ENCODE measurements around the gene NDUFC2. TPM values are rescaled to one million over a fixed set of nuclear protein-coding genes. Genes with fewer than 3 reads are reported as not detected.
"Not testable (repeated sequence)": the region's sequence is repeated elsewhere in the genome, so short reads cannot be mapped to it uniquely, and the experiment has no call there.

The NDUFC2 gene
- total RNA-seq, 4 donors from 2014 or later, result 61.5 to 106 (median 87.4) TPM

DNA sequence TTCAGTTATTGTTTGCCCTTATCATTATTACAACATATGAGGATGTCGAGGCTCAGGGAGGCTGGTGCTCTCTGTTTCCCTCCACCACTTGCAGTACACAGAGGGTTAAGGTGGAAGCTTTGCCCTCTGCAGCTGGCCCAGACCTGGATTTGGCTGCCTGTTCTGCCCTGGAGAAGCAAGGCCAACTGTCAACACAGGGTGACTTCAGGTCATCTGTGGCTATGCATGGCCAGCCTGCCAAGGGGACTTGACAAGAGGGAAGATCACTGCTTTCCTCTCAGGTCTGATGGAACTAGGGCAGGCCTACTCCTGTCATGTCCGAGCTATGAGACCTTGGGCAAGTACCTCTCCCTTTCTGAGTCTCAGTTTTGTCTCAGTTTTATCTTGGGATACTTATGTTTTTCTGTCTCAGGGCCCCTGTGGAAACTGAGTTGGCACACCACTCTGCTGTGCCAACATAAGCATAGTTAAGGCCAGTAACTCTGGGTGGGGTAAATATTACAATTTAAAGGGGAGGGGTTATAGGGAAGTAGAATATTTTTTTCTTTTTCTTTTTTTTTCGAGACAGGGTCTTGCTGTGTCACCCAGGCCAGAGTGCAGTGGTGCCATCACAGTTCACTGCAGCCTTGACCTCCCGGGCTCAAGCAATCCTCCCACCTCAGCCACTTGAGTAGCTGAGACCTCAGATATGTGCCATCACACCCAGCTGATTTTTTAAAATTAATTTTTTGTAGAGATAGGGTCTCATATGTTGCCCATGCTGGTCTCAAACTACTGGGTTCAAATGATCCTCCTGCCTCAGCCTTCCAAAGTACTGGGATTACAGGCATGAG lies 18.4 kb downstream of the NDUFC2 start:
- TF ChIP-seq POLR2A (IDR thresholded peaks at IDR 0.05), result no peak
- TF ChIP-seq, protein P1, sequence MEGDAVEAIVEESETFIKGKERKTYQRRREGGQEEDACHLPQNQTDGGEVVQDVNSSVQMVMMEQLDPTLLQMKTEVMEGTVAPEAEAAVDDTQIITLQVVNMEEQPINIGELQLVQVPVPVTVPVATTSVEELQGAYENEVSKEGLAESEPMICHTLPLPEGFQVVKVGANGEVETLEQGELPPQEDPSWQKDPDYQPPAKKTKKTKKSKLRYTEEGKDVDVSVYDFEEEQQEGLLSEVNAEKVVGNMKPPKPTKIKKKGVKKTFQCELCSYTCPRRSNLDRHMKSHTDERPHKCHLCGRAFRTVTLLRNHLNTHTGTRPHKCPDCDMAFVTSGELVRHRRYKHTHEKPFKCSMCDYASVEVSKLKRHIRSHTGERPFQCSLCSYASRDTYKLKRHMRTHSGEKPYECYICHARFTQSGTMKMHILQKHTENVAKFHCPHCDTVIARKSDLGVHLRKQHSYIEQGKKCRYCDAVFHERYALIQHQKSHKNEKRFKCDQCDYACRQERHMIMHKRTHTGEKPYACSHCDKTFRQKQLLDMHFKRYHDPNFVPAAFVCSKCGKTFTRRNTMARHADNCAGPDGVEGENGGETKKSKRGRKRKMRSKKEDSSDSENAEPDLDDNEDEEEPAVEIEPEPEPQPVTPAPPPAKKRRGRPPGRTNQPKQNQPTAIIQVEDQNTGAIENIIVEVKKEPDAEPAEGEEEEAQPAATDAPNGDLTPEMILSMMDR (IDR thresholded peaks at IDR 0.05), result no peak
- no peak overlapping the region for H3K4me3 ChIP-seq (ENCODE audit: low read depth, poor library complexity, severe bottlenecking)
- DNase-seq (ENCODE audit: low spot score in 2 of 2), result no peak
- intact Hi-C loops (cut with DNase I; ENCODE audit: low total_unique reads), result no loop called here
- 69 to 70% methylated on average over 4 of the region's 4 CpGs for WGBS, 2 donors

DNA sequence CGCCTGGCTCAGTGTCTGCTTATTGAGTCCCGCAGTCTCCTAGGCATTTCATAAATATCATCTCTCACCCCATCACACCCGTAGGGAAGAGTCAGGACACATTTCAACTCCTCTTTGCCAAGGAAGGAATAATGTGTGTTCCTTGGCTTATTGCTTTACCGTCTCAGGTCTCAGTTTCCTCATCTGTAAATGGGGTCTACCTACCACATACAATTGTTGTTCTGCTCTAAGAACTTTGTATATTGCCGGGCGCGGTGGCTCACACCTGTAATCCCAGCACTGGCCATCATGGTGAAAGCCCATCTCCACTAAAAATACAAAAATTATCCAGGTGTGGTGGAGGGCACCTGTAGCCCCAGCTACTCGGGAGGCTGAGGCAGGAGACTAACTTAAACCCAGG lies 19.1 kb downstream of the NDUFC2 start:
- WGBS, 2 donors, result 94 to 95% methylated on average over 8 of the region's 8 CpGs
- intact Hi-C loops (cut with DNase I; ENCODE audit: low total_unique reads), result no loop called here
- TF ChIP-seq, protein P1 (IDR thresholded peaks at IDR 0.05), result no peak
- TF ChIP-seq POLR2A (IDR thresholded peaks at IDR 0.05), result no peak
- no peak for DNase-seq (ENCODE audit: low spot score in 2 of 2)
- H3K4me3 ChIP-seq (ENCODE audit: low read depth, poor library complexity, severe bottlenecking), result no peak overlapping the region

DNA sequence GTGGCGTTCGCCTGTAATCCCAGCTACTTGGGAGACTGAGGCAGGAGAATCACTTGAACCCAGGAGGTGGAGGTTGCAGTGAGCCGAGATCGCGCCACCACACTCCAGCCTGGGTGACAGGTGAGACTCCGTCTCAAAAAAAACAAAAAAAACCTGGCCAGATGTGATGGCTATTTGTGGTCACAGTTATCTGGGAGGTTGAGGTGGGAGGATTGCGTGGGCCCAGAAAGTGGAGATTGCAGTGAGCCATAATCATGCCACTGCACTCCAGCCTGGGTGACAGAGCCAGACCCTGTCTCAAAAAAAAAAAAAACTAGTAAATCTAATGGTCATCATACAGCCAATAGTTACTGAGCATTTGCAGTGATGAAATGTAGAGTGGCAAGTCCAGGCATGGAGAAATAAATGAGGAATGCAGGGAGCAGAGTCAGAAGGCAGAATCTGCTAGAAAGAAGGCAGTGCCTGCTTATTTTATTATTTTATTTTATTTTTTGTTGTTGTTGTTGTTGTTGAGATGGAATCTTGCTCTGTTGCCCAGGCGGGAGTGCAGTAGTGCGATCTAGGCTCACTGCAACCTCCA lies 19.8 kb downstream of the NDUFC2 start:
- WGBS, 2 donors, result 94 to 96% methylated on average over 9 of the region's 9 CpGs
- intact Hi-C loops (cut with DNase I; ENCODE audit: low total_unique reads); H3K4me3 ChIP-seq (ENCODE audit: low read depth, poor library complexity, severe bottlenecking); DNase-seq (ENCODE audit: low spot score in 2 of 2): not testable (repeated sequence)

DNA sequence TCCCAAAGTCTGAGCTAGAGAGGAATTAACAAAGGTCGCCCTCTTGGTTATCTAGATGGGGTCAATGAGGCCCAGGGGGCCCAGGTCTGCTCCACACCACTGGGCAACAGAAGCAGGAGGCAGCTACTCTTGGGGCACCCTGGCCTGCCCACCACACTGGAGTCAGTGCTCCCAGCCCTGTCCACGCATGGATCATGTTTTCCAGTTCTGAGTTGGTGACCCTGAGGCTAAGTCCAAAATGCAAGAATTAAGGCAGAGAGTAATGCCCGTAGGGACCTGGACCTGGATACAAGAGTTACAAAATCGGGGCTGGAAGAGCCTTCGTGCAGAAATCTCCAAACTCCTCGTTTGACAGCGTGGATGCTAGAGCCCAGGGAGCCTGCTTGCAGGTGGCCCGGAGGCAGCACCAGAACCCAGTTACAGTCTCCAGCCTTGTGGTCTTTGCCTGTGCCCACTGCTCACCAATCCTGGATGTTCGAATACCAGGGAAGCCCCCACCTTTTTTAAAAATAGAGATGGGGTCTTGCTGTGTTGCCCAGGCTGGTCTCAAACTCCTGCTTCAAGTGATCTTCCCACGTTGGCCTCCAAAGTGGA lies 22.1 kb downstream of the NDUFC2 start:
- TF ChIP-seq, protein P1 (IDR thresholded peaks at IDR 0.05), result no peak
- TF ChIP-seq POLR2A (IDR thresholded peaks at IDR 0.05), result no peak
- intact Hi-C loops (cut with DNase I; ENCODE audit: low total_unique reads), result no loop called here
- DNase-seq (ENCODE audit: low spot score in 2 of 2), result no peak
- 83 to 85% methylated on average over 10 of the region's 10 CpGs for WGBS, 2 donors
- H3K4me3 ChIP-seq (ENCODE audit: low read depth, poor library complexity, severe bottlenecking), result no peak overlapping the region

DNA sequence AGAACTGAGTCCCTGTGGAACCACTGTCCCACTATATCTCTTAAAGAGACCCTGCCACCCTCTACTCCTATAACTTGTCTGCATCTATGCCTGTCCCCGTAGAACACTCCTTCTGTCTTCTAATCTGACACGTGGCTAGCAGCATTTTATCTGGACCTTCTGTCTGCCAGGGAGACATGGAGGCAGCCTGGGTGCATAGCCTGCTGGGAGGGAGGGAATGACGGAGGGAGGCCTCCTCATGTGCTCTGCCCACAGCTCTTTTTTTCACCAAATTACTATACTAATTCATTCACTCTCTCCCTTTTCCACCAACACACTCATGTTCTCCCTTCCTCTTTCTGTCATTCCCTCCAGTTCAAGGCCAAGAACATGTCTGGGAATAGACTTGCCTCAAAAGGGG lies 23.6 kb downstream of the NDUFC2 start:
- 82 to 89% methylated on average over 3 of the region's 3 CpGs for WGBS, 2 donors
- intact Hi-C loops (cut with DNase I; ENCODE audit: low total_unique reads), result no loop called here
- TF ChIP-seq, protein P1 (IDR thresholded peaks at IDR 0.05), result no peak
- TF ChIP-seq POLR2A (IDR thresholded peaks at IDR 0.05), result no peak

DNA sequence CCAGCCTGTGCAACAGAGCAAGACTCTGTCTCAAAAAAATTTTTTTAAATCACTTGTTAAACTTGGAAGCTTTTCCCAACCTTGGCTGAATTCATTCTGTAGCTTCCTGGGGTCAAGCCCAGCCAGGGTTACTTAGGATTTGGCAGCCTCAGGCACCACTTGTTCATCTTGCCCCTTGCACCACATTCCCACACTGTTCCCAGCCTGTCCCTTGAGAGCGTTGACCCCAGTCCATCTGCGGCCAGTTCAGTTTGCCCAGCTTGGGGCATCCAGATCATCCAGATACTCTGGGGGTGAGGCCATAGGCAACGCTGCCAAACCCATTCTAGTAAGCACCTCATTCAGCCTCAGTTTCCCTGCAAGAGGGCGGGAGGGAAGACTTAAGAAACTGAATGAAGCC lies 24.7 kb downstream of the NDUFC2 start:
- no peak for DNase-seq (ENCODE audit: low spot score in 2 of 2)
- H3K4me3 ChIP-seq (ENCODE audit: low read depth, poor library complexity, severe bottlenecking), result no peak overlapping the region
- intact Hi-C loops (cut with DNase I; ENCODE audit: low total_unique reads), result no loop called here
- TF ChIP-seq POLR2A (IDR thresholded peaks at IDR 0.05), result no peak
- TF ChIP-seq, protein P1 (IDR thresholded peaks at IDR 0.05), result no peak
- 85 to 90% methylated on average over 4 of the region's 4 CpGs for WGBS, 2 donors

More for the DNA sequence above, 23.6 kb downstream of the NDUFC2 start:
- DNase-seq (ENCODE audit: low spot score in 2 of 2), result no peak
- H3K4me3 ChIP-seq (ENCODE audit: low read depth, poor library complexity, severe bottlenecking), result no peak overlapping the region
